Measurements from ENCODE around the gene MPC1.

MPC1 gene

GRCh38 chr6:166331503-166332415 is 51.0 kb downstream of the MPC1 start:
- H4K20me1 ChIP-seq (ENCODE audit: insufficient read depth, low read length): no peaks in the 10 kb centered on the region
- H3F3A ChIP-seq (ENCODE audit: insufficient read depth, low read length): 0 out of 2 replicates have a peak, but pooled peaks cover 4% of the 10 kb centered on the region
- no peak overlapping the region for H3K27ac ChIP-seq (ENCODE audit: low read length)
- no peaks in the 10 kb centered on the region for H3K36me3 ChIP-seq (replicated peaks; ENCODE audit: insufficient read depth, low read length)
- H3K27me3 ChIP-seq (replicated peaks; ENCODE audit: insufficient read depth, low read length): no peaks in the 10 kb centered on the region
- H3K9me3 ChIP-seq (replicated peaks; ENCODE audit: insufficient read depth, low read length): no peaks in the 10 kb centered on the region
- H3K4me3 ChIP-seq (ENCODE audit: low read length): no peak overlapping the region
- H3K4me1 ChIP-seq (ENCODE audit: low read length): peaks cover 17% of the 10 kb centered on the region
- no peaks in the 10 kb centered on the region for H3K9me2 ChIP-seq (replicated peaks; ENCODE audit: insufficient read depth, low read length)
- H2AFZ ChIP-seq (ENCODE audit: low read length): no peak overlapping the region
- no peak overlapping the region for H3K4me2 ChIP-seq (ENCODE audit: low read depth, low read length)
- no peak for TF ChIP-seq EZH2phosphoT487 (IDR thresholded peaks at IDR 0.05; ENCODE audit: low read length)
- no peak for TF ChIP-seq CTCF (IDR thresholded peaks at IDR 0.05; ENCODE audit: low read length)
- TF ChIP-seq EZH2 (optimal IDR thresholded peaks at IDR 0.05; ENCODE audit: low read depth, low read length): no peak
- no peak for DNase-seq
- H3K79me2 ChIP-seq (ENCODE audit: low read length): peaks cover 30% of the 10 kb centered on the region
- no peak overlapping the region for H3K9ac ChIP-seq (ENCODE audit: low read length)

DNA sequence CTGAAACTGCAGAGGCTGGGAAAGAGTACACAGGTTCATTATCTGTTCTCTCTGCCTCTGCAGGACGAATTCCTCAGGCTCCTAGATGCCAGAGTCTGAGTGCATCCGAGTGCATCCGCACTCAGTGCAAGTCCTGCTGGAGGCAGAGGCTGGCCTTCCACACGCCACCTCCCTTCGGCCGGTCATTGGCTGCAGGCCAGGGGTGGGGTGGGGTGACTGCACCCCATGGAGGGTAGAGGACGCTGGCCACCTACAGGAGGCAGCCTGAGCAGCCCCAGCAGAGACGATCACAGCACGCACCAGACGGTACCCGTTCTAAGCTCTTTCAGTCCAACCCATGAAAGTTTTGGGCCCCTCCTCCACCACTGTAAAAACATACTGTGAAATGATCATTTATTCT is 52.1 kb downstream of the MPC1 start:
- TF ChIP-seq EZH2phosphoT487 (IDR thresholded peaks at IDR 0.05; ENCODE audit: low read length): no peak
- TF ChIP-seq EZH2 (optimal IDR thresholded peaks at IDR 0.05; ENCODE audit: low read depth, low read length): no peak
- TF ChIP-seq CTCF (IDR thresholded peaks at IDR 0.05; ENCODE audit: low read length): no peak
- DNase-seq: no peak
- Histone ChIP-seq H3K36me3 (replicated peaks; ENCODE audit: insufficient read depth, low read length) (no peaks in the 10 kb centered on the region), H4K20me1 (ENCODE audit: insufficient read depth, low read length) (no peaks in the 10 kb centered on the region), H3K4me1 (ENCODE audit: low read length) (peaks cover 17% of the 10 kb centered on the region), H3K27me3 (replicated peaks; ENCODE audit: insufficient read depth, low read length) (no peaks in the 10 kb centered on the region), H3K9me2 (replicated peaks; ENCODE audit: insufficient read depth, low read length) (no peaks in the 10 kb centered on the region), H3K79me2 (ENCODE audit: low read length) (peaks cover 26% of the 10 kb centered on the region), H3K4me2 (ENCODE audit: low read depth, low read length) (no peak overlapping the region), H3K27ac (ENCODE audit: low read length) (no peak overlapping the region), H3K9ac (ENCODE audit: low read length) (no peak overlapping the region), H3K9me3 (replicated peaks; ENCODE audit: insufficient read depth, low read length) (no peaks in the 10 kb centered on the region), H3K4me3 (ENCODE audit: low read length) (no peak overlapping the region), H2AFZ (ENCODE audit: low read length) (no peak overlapping the region), H3F3A (ENCODE audit: insufficient read depth, low read length) (0 out of 2 replicates have a peak, but pooled peaks cover 4% of the 10 kb centered on the region)

DNA sequence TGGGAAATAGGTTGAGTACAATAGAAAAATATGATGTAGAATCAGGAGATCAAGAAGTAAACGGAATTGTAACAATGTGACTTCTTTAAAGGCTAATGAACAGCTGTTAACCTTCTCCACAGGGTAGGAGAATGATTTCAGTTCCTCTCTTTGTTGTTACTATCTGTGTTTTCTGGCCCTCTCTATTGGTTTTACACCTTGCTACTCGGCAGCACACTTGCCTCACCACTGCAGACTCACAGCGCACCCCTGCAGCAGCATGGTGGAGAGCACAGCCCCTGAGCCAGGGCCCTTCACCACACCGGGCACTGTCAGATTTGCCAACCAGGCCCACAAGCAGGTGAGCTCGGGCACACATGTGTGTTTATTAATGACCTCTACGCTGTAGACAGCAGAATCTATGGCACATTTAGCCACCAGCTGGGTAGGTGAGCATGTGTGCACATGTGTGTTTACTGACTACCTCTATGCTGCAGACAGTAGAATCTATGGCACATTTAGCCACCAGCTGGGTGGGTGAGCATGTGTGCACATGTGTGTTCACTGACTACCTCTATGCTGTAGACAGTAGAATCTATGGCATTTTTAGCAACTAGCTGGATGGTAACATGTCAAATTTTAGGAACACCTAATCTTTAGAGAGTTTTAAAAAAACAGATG is 57.2 kb downstream of the MPC1 start:
- no peak overlapping the region for H3K27ac ChIP-seq (ENCODE audit: low read length)
- no peaks in the 10 kb centered on the region; the same call in 1 of the 2 replicates for H3K79me2 ChIP-seq (ENCODE audit: low read length)
- H3K9me2 ChIP-seq (replicated peaks; ENCODE audit: insufficient read depth, low read length): no peaks in the 10 kb centered on the region
- H3K4me1 ChIP-seq (ENCODE audit: low read length): no peaks in the 10 kb centered on the region
- no peak overlapping the region for H3K9ac ChIP-seq (ENCODE audit: low read length)
- DNase-seq: no peak
- H3K27me3 ChIP-seq (replicated peaks; ENCODE audit: insufficient read depth, low read length): no peaks in the 10 kb centered on the region
- H3F3A ChIP-seq (ENCODE audit: insufficient read depth, low read length): no peaks in the 10 kb centered on the region
- no peak for TF ChIP-seq EZH2 (optimal IDR thresholded peaks at IDR 0.05; ENCODE audit: low read depth, low read length)
- no peak for TF ChIP-seq EZH2phosphoT487 (IDR thresholded peaks at IDR 0.05; ENCODE audit: low read length)
- H4K20me1 ChIP-seq (ENCODE audit: insufficient read depth, low read length): no peaks in the 10 kb centered on the region
- no peaks in the 10 kb centered on the region for H3K9me3 ChIP-seq (replicated peaks; ENCODE audit: insufficient read depth, low read length)
- no peaks in the 10 kb centered on the region for H3K36me3 ChIP-seq (replicated peaks; ENCODE audit: insufficient read depth, low read length)
- no peak overlapping the region for H2AFZ ChIP-seq (ENCODE audit: low read length)
- H3K4me2 ChIP-seq (ENCODE audit: low read depth, low read length): no peak overlapping the region
- no peak overlapping the region for H3K4me3 ChIP-seq (ENCODE audit: low read length)
